ENCODE measurements around the gene LETM1.

Gene LETM1

GRCh38 chr4:1856071-1856942 lies at the start of gene LETM1:
TSS of gene LETM1 (minus strand) at chr4:1856156. CDS start at chr4:1855950, 206 bp downstream.
- DNase-seq, result peak; percentile 96

GRCh38 chr4:1904042-1904441 lies 48.1 kb upstream of the LETM1 start:
- DNase-seq, result no peak

GRCh38 chr4:1903035-1903434 lies 47.1 kb upstream of the LETM1 start:
- DNase-seq, result no peak

GRCh38 chr4:1902243-1902642 lies 46.3 kb upstream of the LETM1 start:
- no peak for DNase-seq

- no peak for DNase-seq
These were observed 45.2 kb upstream of the LETM1 start for GRCh38 chr4:1901127-1901526.

GRCh38 chr4:1900624-1901023 lies 44.7 kb upstream of the LETM1 start:
- DNase-seq, result no peak

GRCh38 chr4:1900087-1900433 lies 44.1 kb upstream of the LETM1 start:
- no peak for DNase-seq

GRCh38 chr4:1899149-1900086 lies 43.5 kb upstream of the LETM1 start:
- peak; percentile 83 for DNase-seq

GRCh38 chr4:1898681-1899080 lies 42.7 kb upstream of the LETM1 start:
- DNase-seq, result no peak

GRCh38 chr4:1898007-1898406 lies 42.1 kb upstream of the LETM1 start:
- no peak for DNase-seq

GRCh38 chr4:1896658-1896991 lies 40.7 kb upstream of the LETM1 start:
- no peak for DNase-seq

GRCh38 chr4:1895971-1896657 lies 40.2 kb upstream of the LETM1 start:
- DNase-seq, result no peak

GRCh38 chr4:1890979-1891570 lies 35.1 kb upstream of the LETM1 start:
- no peak for DNase-seq

GRCh38 chr4:1887052-1887451 lies 31.1 kb upstream of the LETM1 start:
- no peak for DNase-seq

GRCh38 chr4:1885414-1885813 lies 29.5 kb upstream of the LETM1 start:
- DNase-seq, result no peak

- DNase-seq, result peak; percentile 12
These were observed 27.6 kb upstream of the LETM1 start for GRCh38 chr4:1883583-1883982.

GRCh38 chr4:1882850-1883271 lies 26.9 kb upstream of the LETM1 start:
- DNase-seq, result no peak

- DNase-seq, result no peak
These were observed 24.4 kb upstream of the LETM1 start for GRCh38 chr4:1880332-1880731.

GRCh38 chr4:1879485-1879884 lies 23.5 kb upstream of the LETM1 start:
- no peak for DNase-seq

GRCh38 chr4:1874201-1874600 lies 18.2 kb upstream of the LETM1 start:
- no peak for DNase-seq

- no peak for DNase-seq
These were observed 17.8 kb upstream of the LETM1 start for GRCh38 chr4:1873776-1874175.

- peak; percentile 81 for DNase-seq
These were observed 17.3 kb upstream of the LETM1 start for GRCh38 chr4:1873291-1873690.

- no peak for DNase-seq
These were observed 16.9 kb upstream of the LETM1 start for GRCh38 chr4:1872870-1873269.

All from NCI-H82 (cell line).